Measurements from ENCODE around the gene AIF1.

The AIF1 gene

GRCh38 chr6:31630177-31630934, 15.3 kb downstream of the AIF1 start:
- no peak for ATAC-seq
- TF ChIP-seq ZNF8 (CRISPR knock-in tag; IDR thresholded peaks at IDR 0.05) (no peak), SNAI2 (CRISPR knock-in tag; IDR thresholded peaks at IDR 0.05) (no peak), CREB5 (CRISPR knock-in tag; IDR thresholded peaks at IDR 0.05; ENCODE audit: low read depth) (no peak)

GRCh38 chr6:31631209-31631608, 16.2 kb downstream of the AIF1 start:
- no peak for TF ChIP-seq RARB (CRISPR knock-in tag; IDR thresholded peaks at IDR 0.05)
- TF ChIP-seq ZC3H10 (CRISPR knock-in tag; IDR thresholded peaks at IDR 0.05): no peak
- TF ChIP-seq ZFP30 (CRISPR knock-in tag; IDR thresholded peaks at IDR 0.05): no peak
- TF ChIP-seq ZNF70 (CRISPR knock-in tag; IDR thresholded peaks at IDR 0.05): no peak
- no peak for TF ChIP-seq TCF4 (CRISPR knock-in tag; IDR thresholded peaks at IDR 0.05; ENCODE audit: borderline replicate concordance)
- no peak for TF ChIP-seq PPARA (CRISPR knock-in tag; IDR thresholded peaks at IDR 0.05; ENCODE audit: borderline replicate concordance)
- TF ChIP-seq TOX (CRISPR knock-in tag; IDR thresholded peaks at IDR 0.05; ENCODE audit: borderline replicate concordance): no peak
- no peak for TF ChIP-seq ARNTL (CRISPR knock-in tag; IDR thresholded peaks at IDR 0.05; ENCODE audit: borderline replicate concordance, low read depth)
- no peak for TF ChIP-seq GLIS3 (CRISPR knock-in tag; IDR thresholded peaks at IDR 0.05)
- TF ChIP-seq POU6F1 (CRISPR knock-in tag; IDR thresholded peaks at IDR 0.05; ENCODE audit: borderline replicate concordance, low read depth): no peak
- TF ChIP-seq PATZ1 (CRISPR knock-in tag; IDR thresholded peaks at IDR 0.05; ENCODE audit: borderline replicate concordance): no peak
- no peak for TF ChIP-seq ESRRG (CRISPR knock-in tag; IDR thresholded peaks at IDR 0.05)
- no peak for TF ChIP-seq ZFP3 (CRISPR knock-in tag; IDR thresholded peaks at IDR 0.05)
- ATAC-seq: no peak

GRCh38 chr6:31631681-31632278, 16.7 kb downstream of the AIF1 start:
- TF ChIP-seq SNAI2 (CRISPR knock-in tag; IDR thresholded peaks at IDR 0.05) (no peak), ISL1 (CRISPR knock-in tag; IDR thresholded peaks at IDR 0.05) (no peak), ZNF70 (CRISPR knock-in tag; IDR thresholded peaks at IDR 0.05) (no peak), ARNTL (CRISPR knock-in tag; IDR thresholded peaks at IDR 0.05; ENCODE audit: borderline replicate concordance, low read depth) (no peak), ESRRG (CRISPR knock-in tag; IDR thresholded peaks at IDR 0.05) (no peak), GLIS3 (CRISPR knock-in tag; IDR thresholded peaks at IDR 0.05) (no peak), TSHZ2 (CRISPR knock-in tag; IDR thresholded peaks at IDR 0.05) (no peak), TOX (CRISPR knock-in tag; IDR thresholded peaks at IDR 0.05; ENCODE audit: borderline replicate concordance) (no peak)
- ATAC-seq: no peak

GRCh38 chr6:31632279-31632946, 17.4 kb downstream of the AIF1 start:
- no peak for ATAC-seq

More at GRCh38 chr6:31632279-31632946, 17.4 kb downstream of the AIF1 start:
- TF ChIP-seq CSRNP3 (CRISPR knock-in tag; IDR thresholded peaks at IDR 0.05): no peak
- no peak for TF ChIP-seq POU6F1 (CRISPR knock-in tag; IDR thresholded peaks at IDR 0.05; ENCODE audit: borderline replicate concordance, low read depth)
- TF ChIP-seq ZNF8 (CRISPR knock-in tag; IDR thresholded peaks at IDR 0.05): no peak
- TF ChIP-seq CSDC2 (CRISPR knock-in tag; IDR thresholded peaks at IDR 0.05): no peak
- no peak for TF ChIP-seq ZFP30 (CRISPR knock-in tag; IDR thresholded peaks at IDR 0.05)
- TF ChIP-seq ZNF70 (CRISPR knock-in tag; IDR thresholded peaks at IDR 0.05): no peak
- no peak for TF ChIP-seq TCF4 (CRISPR knock-in tag; IDR thresholded peaks at IDR 0.05; ENCODE audit: borderline replicate concordance)
- TF ChIP-seq PPARA (CRISPR knock-in tag; IDR thresholded peaks at IDR 0.05; ENCODE audit: borderline replicate concordance): no peak
- no peak for TF ChIP-seq ZNF565 (CRISPR knock-in tag; conservative IDR thresholded peaks at IDR 0.05; ENCODE audit: low read depth)
- TF ChIP-seq ESRRG (CRISPR knock-in tag; IDR thresholded peaks at IDR 0.05): no peak

All from SK-N-SH treated with all-trans-retinoic acid at 6 μM for 48 hours (cell line).